ACHN (cell line): ENCODE results near the gene S1PR1.
"Not testable (repeated sequence)": the region's sequence is repeated elsewhere in the genome, so short reads cannot be mapped to it uniquely, and the experiment has no call there.

Source experiments
- DNase-seq: peaks from one replicate; pipeline ENCODE4 v3.0.0-alpha.2; 2015
- in situ Hi-C: cut with HindIII; loops from 2 replicates; pipeline ENCODE4 v1.10.0; 2017; ENCODE audit warnings: low sequenced_read_pairs, low pct_ligation_motif_present, low pct_unique_long_range_greater_than_20kb

S1PR1 gene

GRCh38 chr1:101236516-101237228 is at the start of gene S1PR1:
S1PR1 (plus strand) TSS chr1:101237019; CDS start chr1:101238985, 1,966 bp downstream.
- peak; percentile 82 for DNase-seq
- in situ Hi-C loops = no loop called here

DNA sequence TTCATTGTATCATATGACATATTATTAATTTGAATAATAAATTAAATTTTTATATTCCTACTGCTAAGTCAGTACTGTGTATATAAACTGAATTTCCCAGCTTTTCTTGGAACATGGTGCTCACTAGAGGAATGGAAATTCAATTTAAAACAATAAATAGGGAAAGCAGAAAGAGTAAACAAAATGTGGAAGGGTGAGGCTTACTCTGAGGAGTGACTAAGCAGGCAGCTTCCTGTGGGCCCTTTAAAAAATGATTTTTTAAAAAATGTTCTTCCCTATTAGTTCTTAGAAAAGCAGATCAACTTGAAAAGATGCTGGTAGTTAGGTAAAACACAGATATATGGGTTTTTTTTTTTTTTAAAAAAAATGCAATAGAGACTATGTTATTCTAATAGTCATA is 49.5 kb upstream of the S1PR1 start:
- DNase-seq = no peak

GRCh38 chr1:101188331-101188730 is 48.5 kb upstream of the S1PR1 start:
- in situ Hi-C loops = no loop called here
- no peak for DNase-seq

More for the DNA sequence above, 49.5 kb upstream of the S1PR1 start:
- in situ Hi-C loops = no loop called here

DNA sequence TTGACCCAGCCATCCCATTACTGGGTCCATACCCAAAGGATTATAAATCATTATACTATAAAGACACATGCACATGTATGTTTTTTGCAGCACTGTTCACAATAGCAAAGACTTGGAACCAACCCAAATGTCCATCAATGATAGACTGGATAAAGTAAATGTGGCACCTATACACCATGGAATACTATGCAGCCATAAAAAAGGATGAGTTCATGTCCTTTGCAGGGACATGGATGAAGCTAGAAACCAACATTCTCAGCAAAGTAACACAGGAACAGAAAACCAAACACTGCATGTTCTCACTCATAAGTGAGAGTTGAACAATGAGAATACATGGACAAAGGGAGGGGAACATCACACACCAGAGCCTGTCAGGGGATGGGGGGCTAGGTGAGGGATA is 47.9 kb upstream of the S1PR1 start:
- DNase-seq, in situ Hi-C loops: not testable (repeated sequence)

- peak; percentile 54 for DNase-seq
- in situ Hi-C loops = no loop called here
These were observed 46.4 kb upstream of the S1PR1 start for GRCh38 chr1:101190441-101190840.

GRCh38 chr1:101191049-101191448 is 45.8 kb upstream of the S1PR1 start:
- in situ Hi-C loops = no loop called here
- no peak for DNase-seq

DNA sequence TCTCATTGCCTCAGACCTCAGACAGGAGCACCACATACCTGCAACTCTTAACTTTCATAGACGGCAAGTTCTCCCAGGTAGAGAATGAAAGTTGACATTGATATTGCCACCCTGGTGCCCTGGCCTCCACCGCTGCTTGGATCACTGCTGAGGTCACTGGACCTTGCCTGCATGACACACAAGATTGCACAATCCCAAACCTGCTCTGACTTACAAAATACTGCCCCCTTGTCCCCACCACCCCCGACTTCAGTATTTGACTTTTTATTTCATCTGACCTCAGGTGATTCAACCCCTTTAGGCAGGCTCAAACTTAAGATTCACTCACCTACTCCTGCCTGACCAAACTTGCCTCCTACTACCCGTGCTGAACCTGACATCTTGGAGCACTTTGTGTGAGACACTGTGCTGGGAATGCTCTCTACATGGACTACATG is 43.1 kb upstream of the S1PR1 start:
- in situ Hi-C loops = no loop called here
- DNase-seq = no peak

- in situ Hi-C loops = no loop called here
- DNase-seq = no peak
These were observed 42.1 kb upstream of the S1PR1 start for GRCh38 chr1:101194746-101195145.

- in situ Hi-C loops = no loop called here
- no peak for DNase-seq
These were observed 40.2 kb upstream of the S1PR1 start for GRCh38 chr1:101196668-101197067.

DNA sequence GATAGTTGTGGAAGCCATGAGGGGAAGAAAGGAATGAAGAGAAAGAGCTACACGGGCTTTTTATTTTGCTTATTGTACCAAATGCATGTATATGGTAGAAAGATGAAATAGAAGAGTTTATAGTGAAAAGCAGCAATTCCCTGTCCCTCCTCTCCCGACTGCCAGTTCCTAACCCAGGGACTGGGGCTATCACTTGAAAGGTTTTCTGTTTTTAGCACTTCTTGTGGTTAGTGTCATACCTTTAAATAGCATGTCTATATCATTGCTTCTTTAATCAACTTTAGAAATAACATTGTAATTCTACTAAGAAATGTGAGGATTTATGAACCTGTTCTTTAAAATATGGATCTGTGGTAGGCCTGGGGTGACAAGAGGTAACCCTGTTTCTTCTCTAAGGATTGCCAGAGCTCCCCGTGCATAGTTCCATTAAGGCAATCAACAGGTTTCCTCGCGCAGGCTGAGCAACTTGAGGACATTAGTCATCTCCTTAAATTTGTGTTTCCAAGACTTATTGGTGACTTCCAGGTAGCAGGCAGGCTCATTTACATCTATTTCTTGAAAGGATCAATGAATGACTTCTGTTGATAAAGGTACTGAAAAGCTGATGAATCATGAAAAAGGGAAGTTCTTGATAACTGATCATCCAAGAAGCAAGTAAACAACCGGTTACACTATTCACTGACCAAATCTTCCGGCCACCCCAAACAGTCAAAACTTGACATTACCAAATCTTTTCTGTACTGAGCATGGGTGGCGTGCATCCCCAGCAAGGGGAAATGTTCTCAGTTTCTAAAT is 37.8 kb upstream of the S1PR1 start:
- no peak for DNase-seq
- in situ Hi-C loops = no loop called here

- in situ Hi-C loops = no loop called here
These were observed 37.2 kb upstream of the S1PR1 start for GRCh38 chr1:101199637-101199982.

GRCh38 chr1:101200513-101200912 is 36.3 kb upstream of the S1PR1 start:
- in situ Hi-C loops = no loop called here
- DNase-seq = peak; percentile 79

More at GRCh38 chr1:101199637-101199982, 37.2 kb upstream of the S1PR1 start:
- no peak for DNase-seq

DNA sequence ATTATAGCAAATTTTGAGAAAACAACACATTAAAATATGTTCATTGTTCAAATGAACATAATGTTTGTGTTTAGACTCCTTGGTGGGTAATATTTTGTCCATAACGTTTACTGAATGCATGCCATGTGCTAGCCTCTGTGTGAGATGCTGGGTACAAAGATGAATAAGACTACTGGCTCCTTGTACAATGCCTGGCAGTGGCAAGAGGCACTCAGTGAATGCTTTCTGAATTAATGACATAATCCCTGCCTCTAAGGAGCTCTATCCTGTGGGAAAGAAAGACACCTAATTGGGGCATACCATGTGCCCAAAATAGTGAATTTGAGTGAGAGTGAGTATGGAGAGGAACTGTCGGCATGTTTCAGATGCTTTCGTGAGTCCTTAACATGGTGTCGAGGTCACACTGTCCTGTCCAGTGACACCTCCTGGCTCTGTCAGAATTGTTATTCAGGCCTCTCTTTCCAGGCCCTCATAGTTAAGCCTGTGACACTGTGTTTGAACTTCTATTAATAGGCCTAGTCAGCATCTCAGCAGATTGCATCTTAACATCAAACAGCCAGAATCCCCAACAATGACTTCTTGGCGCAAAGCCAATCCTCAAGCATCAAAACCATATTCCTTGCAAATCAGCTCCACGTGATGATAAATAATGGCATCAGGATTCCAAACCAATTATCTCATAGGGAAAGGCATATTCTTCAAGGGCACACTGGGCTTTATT is 32.8 kb upstream of the S1PR1 start:
- DNase-seq = no peak

DNA sequence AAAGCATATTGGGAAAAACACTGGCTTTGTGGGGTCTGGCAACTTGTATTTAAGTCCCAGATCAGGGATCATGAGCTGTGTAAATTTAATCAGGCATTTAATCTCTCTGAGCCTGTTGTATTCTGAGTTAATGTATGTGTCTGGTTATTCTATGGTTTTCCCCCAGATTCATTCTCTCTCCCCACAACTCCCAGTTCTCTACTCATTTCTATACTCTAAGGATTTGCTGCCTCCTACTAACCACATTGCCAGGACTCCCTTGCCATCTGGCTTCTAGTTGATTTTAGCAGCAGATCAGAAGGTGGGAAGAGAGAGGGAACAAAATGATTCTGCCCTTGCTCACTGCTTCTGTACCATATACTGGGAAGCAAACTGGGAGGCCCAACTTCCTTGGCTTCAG is 31.4 kb upstream of the S1PR1 start:
- no peak for DNase-seq
- in situ Hi-C loops = no loop called here

More for the DNA sequence above, 32.8 kb upstream of the S1PR1 start:
- in situ Hi-C loops = no loop called here

DNA sequence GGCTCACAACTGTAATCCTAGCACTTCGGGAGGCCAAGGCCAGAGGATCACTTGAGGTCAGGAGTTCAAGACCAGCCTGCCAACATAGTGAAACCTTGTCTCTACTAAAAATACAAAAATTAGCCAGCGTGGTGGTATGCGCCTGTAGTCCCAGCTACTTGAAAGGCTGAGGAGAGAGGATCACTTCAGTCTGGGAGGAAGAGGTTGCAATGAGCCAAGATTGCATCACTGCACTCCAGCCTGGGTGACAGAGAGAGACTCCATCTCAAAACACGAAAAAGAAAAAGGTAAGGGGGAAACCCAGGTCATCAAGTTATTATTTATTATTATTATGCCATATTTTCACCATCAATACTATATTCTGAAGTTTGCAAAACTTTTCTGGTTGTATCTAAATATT is 30.7 kb upstream of the S1PR1 start:
- in situ Hi-C loops, DNase-seq: not testable (repeated sequence)

DNA sequence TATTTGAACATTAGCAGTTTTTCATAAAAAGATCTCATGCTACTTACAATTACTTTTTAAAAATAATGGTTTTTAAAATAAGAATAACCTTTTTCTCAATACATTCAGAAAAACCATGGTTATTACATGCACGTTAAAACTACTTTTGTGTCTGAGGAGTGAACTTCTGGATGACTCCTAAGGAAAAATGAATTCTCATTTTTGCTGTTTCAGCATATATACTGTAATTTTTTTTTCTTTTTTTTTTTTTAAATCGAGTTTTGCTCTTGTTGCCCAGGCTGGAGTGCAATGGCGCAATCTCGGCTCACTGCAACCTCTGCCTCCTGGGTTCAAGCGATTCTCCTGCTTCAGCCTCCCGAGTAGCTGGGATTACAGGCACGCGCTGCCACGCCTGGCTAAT is 29.5 kb upstream of the S1PR1 start:
- DNase-seq, in situ Hi-C loops: not testable (repeated sequence)

DNA sequence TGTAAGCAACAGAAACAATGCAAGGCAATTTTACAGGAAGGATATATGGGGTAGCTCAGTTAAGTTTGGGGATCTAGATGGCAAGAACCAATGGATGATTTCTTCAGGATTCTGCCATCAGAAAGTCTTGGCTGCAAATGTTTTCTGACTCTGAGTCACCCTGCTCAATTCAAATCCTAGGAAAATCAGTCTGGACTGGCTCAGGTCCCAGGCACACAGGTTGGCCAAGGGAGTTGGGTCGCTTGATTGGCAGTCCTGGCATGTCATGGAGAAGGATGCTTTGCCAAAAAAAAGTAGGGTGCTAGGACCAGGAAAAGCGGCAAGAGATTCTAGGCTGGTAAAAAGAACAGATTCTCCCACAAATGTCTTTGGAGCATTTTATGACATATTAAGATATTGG is 28.9 kb upstream of the S1PR1 start:
- DNase-seq = no peak
- in situ Hi-C loops = no loop called here

GRCh38 chr1:101215363-101216011 is 21.3 kb upstream of the S1PR1 start:
- DNase-seq = no peak
- in situ Hi-C loops = no loop called here

DNA sequence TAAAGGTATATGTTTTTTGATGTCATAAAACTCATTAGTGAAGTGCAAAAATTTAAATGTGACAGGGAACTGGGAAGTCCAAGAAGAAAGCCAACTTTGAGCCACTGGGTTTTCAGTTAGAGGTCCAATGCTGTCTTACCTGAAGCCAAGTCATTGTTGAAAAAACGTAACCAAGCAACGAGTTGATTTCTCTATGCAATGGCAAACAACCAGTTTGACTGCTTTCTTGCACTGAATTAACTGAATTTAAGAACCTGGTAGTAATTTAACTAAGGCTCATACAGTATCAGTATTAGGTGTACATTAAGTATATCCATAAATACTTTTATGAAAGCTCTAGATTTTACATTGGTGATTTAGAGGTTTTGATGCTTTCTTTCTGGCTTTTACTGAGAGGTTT is 20.2 kb upstream of the S1PR1 start:
- in situ Hi-C loops = no loop called here
- DNase-seq = no peak
